Ovary (tissue), 9 donors: Measurements from ENCODE around the gene CIROP. TPM values are rescaled to one million over a fixed set of nuclear protein-coding genes. Genes with fewer than 3 reads are reported as not detected.

Experiments used
- DNase-seq, 5 donors: peaks; one replicate each; pipeline ENCODE4 v3.0.0-alpha.2; 2019 to 2020
- H3K27ac ChIP-seq, 2 donors: fragments of 200-600 bp; one replicate each; pipeline versions ENCODE4 v1.5.1 to v1.8.0; 2019 to 2022
- H3K27me3 ChIP-seq: fragments of 200-600 bp; one replicate; pipeline ENCODE4 v1.8.0; 2022
- H3K36me3 ChIP-seq: fragments of 200-600 bp; sonication (generic); one replicate; pipeline ENCODE4 v1.5.1; 2019
- H3K4me1 ChIP-seq: one replicate; pipeline ENCODE4 v1.8.1; 2013; ENCODE audit warnings: mild to moderate bottlenecking, moderate library complexity; ENCODE audit not compliant: insufficient read depth
- H3K4me3 ChIP-seq: fragments of 200-600 bp; sonication (generic); one replicate; pipeline ENCODE4 v1.5.1; 2017
- H3K9me3 ChIP-seq, 2 donors: fragments of 200-600 bp in 1 of 2; sonication (generic) in 1 of 2; one replicate each; pipeline versions ENCODE4 v1.5.1 to v1.8.1; 2013 to 2019; ENCODE audit warnings: mild to moderate bottlenecking in 1 of 2, moderate library complexity in 1 of 2
- EP300 ChIP-seq: sonication (generic); formaldehyde crosslinking; IDR thresholded peaks from one replicate; pipeline ENCODE4 v1.6.1; 2017; ENCODE audit warnings: antibody characterized with exemption
- POLR2A ChIP-seq: fragments of 450-650 bp; IDR thresholded peaks from one replicate; pipeline ENCODE4 v1.6.1; 2017; ENCODE audit warnings: antibody characterized with exemption, mild to moderate bottlenecking, moderate library complexity
- WGBS, 3 donors: extraction: QIAGEN DNeasy Blood & Tissue Kit in 1 of 3; methylation state at CpG; one replicate each; pipeline versions ENCODE4 v1.1.5 to v1.1.7; 2013 to 2017; 5-methylcytosine and 5-hydroxymethylcytosine counted together
- intact Hi-C, 4 donors: fragments of 100-400 bp; cut with DNase I; formaldehyde crosslinking; loops; one replicate each; pipeline versions ENCODE4 v1.11.0 to v1.15.1; 2022 to 2023
- polyA plus RNA-seq, 2 donors: library from polyadenylated mRNA; stranded (reverse); fragments of 200-250 nt in 1 of 2; fragments of 350-450 nt in 1 of 2; fragmentation: Illumina TruSeq in 1 of 2; extraction: RNeasy Lipid Tissue Mini Kit (QIAGEN cat#74804) in 1 of 2; gene quantifications; one replicate each; pipeline ENCODE4 v1.2.3, GENCODE V29; 2013 to 2014
- total RNA-seq, 7 donors: library from RNA; depleted of rRNA in 2 of 7; stranded (reverse); fragments of >200 nt in 2 of 7; fragmentation: NEBNext Ultra II Directional in 3 of 7; extraction: Animal tissue kit (Norgen Biotek cat#: 25700) in 3 of 7; gene quantifications; one replicate each; pipeline versions ENCODE4 v1.1.0 to v1.2.4, GENCODE V29; 2016 to 2023
- TF ChIP-seq, protein P1 (sequence below), 3 donors: fragments of 450-650 bp in 2 of 3; fragments of 200-600 bp in 1 of 3; IDR thresholded peaks; one replicate each; pipeline versions ENCODE4 v1.5.1 to v1.8.0; 2016 to 2022; ENCODE audit warnings: antibody characterized with exemption in 3 of 3, mild to moderate bottlenecking in 1 of 3
- donor health status: DM: no; HTN: no; CAD: no; lungs with moderate emphysema.
- donor health status: DM: no; HTN: no; CAD: no.
- donor health status: Bipolar disorder and iron deficiency.
- donor health status: DM: yes; HTN: yes; CAD: no.
- donor health status: DM: no; HTN: no; CAD: no.
- donor health status: DM: yes; HTN: yes; CAD: no.

Gene CIROP
- total and polyA plus RNA-seq, 9 donors = not detected

DNA sequence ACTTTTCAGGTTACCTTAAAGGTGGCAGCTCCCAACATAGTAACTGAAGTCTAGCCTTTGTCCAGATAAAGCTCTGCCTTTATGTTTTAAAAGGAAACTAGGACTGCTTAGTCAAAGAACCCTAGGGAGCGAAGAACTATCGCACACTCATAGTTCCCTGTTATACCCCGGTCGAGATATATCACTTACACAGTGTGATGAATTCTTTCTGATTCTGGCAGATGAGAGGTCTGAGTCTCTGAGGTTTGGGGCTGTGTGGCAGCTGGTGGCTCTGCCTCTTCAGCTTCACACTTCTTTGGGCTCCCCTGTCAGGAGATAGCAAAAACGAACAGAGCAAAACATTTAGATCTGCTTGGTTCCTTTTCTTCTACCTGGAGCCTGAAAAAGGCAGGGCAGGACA, 26.8 kb downstream of the CIROP start:
- no peaks in the 10 kb centered on the region for H3K36me3 ChIP-seq
- intact Hi-C loops = no loop called here
- no peak overlapping the region for H3K27ac ChIP-seq
- H3K9me3 ChIP-seq = no peaks in the 10 kb centered on the region
- DNase-seq = no peak
- no peaks in the 10 kb centered on the region for H3K27me3 ChIP-seq
- no peaks in the 10 kb centered on the region for H3K4me1 ChIP-seq
- WGBS, 3 donors = 76 to 85% (median 82%) methylated on average over 5 of the region's 5 CpGs
- H3K4me3 ChIP-seq = no peak overlapping the region
- TF ChIP-seq POLR2A = no peak

DNA sequence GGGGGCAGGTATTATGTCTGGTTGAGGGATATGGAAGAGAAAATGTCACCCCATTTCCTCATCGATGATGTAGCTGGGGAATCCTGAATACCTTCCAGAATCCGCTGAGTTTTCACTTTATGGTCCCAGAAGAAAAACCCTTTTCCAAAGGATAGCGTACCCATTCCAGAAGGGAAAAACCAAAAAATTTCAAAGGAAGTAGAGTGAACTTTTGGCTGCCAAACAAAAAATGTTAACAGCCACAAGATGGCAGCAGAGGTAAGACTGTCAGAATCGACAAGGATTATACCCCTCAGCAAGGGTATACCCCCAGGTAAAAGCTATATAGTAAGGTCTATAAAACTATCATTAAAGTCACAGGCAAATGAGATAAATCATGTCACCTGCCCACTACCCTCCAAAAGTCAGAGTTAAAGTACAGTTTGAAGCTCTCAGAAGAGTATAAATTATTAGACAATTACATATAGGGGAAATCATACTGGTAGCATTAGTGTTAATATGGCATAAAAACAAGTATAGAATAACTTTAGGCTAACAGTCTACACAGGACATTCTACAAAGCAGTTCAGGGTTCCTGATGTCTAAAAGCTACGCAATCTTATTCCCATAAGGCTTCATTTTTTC, 27.9 kb downstream of the CIROP start:
- H3K4me3 ChIP-seq = no peak overlapping the region
- no peak for TF ChIP-seq POLR2A
- TF ChIP-seq, protein P1, sequence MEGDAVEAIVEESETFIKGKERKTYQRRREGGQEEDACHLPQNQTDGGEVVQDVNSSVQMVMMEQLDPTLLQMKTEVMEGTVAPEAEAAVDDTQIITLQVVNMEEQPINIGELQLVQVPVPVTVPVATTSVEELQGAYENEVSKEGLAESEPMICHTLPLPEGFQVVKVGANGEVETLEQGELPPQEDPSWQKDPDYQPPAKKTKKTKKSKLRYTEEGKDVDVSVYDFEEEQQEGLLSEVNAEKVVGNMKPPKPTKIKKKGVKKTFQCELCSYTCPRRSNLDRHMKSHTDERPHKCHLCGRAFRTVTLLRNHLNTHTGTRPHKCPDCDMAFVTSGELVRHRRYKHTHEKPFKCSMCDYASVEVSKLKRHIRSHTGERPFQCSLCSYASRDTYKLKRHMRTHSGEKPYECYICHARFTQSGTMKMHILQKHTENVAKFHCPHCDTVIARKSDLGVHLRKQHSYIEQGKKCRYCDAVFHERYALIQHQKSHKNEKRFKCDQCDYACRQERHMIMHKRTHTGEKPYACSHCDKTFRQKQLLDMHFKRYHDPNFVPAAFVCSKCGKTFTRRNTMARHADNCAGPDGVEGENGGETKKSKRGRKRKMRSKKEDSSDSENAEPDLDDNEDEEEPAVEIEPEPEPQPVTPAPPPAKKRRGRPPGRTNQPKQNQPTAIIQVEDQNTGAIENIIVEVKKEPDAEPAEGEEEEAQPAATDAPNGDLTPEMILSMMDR (IDR thresholded peaks at IDR 0.05) = peak in 2 of 3 donors; percentile 9 to 14
- peaks cover 5% of the 10 kb centered on the region for H3K4me1 ChIP-seq
- H3K27ac ChIP-seq = no peak overlapping the region
- H3K9me3 ChIP-seq = no peaks in the 10 kb centered on the region
- no peaks in the 10 kb centered on the region for H3K27me3 ChIP-seq
- WGBS, 3 donors = 60 to 65% (median 61%) methylated on average over 5 of the region's 5 CpGs
- no peaks in the 10 kb centered on the region for H3K36me3 ChIP-seq
- intact Hi-C loops = no loop called here
- no peak for DNase-seq

- no peak overlapping the region for H3K27ac ChIP-seq
- H3K27me3 ChIP-seq = no peaks in the 10 kb centered on the region
- H3K9me3 ChIP-seq = no peaks in the 10 kb centered on the region
- DNase-seq = no peak
- peaks cover 9% of the 10 kb centered on the region for H3K4me1 ChIP-seq
- 89 to 94% (median 89%) methylated on average over 1 of the region's 1 CpG for WGBS, 3 donors
- no peak for TF ChIP-seq POLR2A
- TF ChIP-seq EP300 = no peak
- TF ChIP-seq, protein P1 (IDR thresholded peaks at IDR 0.05) = no peak
- no peak overlapping the region for H3K4me3 ChIP-seq
- intact Hi-C loops = no loop called here
- no peaks in the 10 kb centered on the region for H3K36me3 ChIP-seq
These were observed 29.9 kb downstream of the CIROP start for GRCh38 chr14:23074906-23075305.

- Histone ChIP-seq H3K4me1 (peaks cover 9% of the 10 kb centered on the region), H3K9me3 (no peaks in the 10 kb centered on the region), H3K4me3 (no peak overlapping the region), H3K27ac (peak overlapping the region; percentile 66 to 68), H3K36me3 (no peaks in the 10 kb centered on the region), H3K27me3 (no peaks in the 10 kb centered on the region)
- 23 to 30% (median 25%) methylated on average over 5 of the region's 5 CpGs for WGBS, 3 donors
- DNase-seq = peak in 1 of 5 donors; percentile 28
- TF ChIP-seq, protein P1 (IDR thresholded peaks at IDR 0.05) = no peak
- no peak for TF ChIP-seq POLR2A
- no peak for TF ChIP-seq EP300
- intact Hi-C loops = no loop called here
These were observed 32.8 kb downstream of the CIROP start for GRCh38 chr14:23071921-23072539.

- H3K4me1 ChIP-seq = peaks cover 9% of the 10 kb centered on the region
- no peak for TF ChIP-seq POLR2A
- TF ChIP-seq, protein P1 (IDR thresholded peaks at IDR 0.05) = no peak
- no peak for TF ChIP-seq EP300
- H3K9me3 ChIP-seq = no peaks in the 10 kb centered on the region
- no peaks in the 10 kb centered on the region for H3K27me3 ChIP-seq
- 0 to 1% (median 1%) methylated on average over 14 of the region's 14 CpGs for WGBS, 3 donors
- peak; percentile 80 to 85 (median 83) for DNase-seq
- peak overlapping the region; percentile 66 to 68 for H3K27ac ChIP-seq
- no peaks in the 10 kb centered on the region for H3K36me3 ChIP-seq
- peak overlapping the region; percentile 48 for H3K4me3 ChIP-seq
- intact Hi-C loops = no loop called here
These were observed 33.4 kb downstream of the CIROP start for GRCh38 chr14:23071244-23071920.
